Skeletal muscle satellite cell (primary cell): ENCODE data around the gene CCDC178.
"Not testable (repeated sequence)": the region's sequence is repeated elsewhere in the genome, so short reads cannot be mapped to it uniquely, and the experiment has no call there.

Experiments
- H3K27me3 ChIP-seq: 2 replicates; pipeline ENCODE4 v1.7.0; 2013; ENCODE audit warnings: low read length; ENCODE audit not compliant: control insufficient read depth, insufficient read depth
- H3K36me3 ChIP-seq: 2 replicates; pipeline ENCODE4 v1.7.0; 2013; ENCODE audit warnings: mild to moderate bottlenecking, control low read depth, low read length; ENCODE audit not compliant: insufficient read depth
- H3K4me1 ChIP-seq: 2 replicates; pipeline ENCODE4 v1.7.0; 2013; ENCODE audit warnings: low read length; ENCODE audit not compliant: control insufficient read depth, insufficient read depth
- H3K4me2 ChIP-seq: 2 replicates; pipeline ENCODE4 v1.7.0; 2013; ENCODE audit warnings: mild to moderate bottlenecking, low read length
- H3K4me3 ChIP-seq: 2 replicates; pipeline ENCODE4 v1.7.0; 2013; ENCODE audit warnings: low read length
- H3K9ac ChIP-seq: 2 replicates; pipeline ENCODE4 v1.7.0; 2013; ENCODE audit warnings: mild to moderate bottlenecking, low read depth, low read length, moderate library complexity
- H3K9me3 ChIP-seq: replicated peaks from 2 replicates; pipeline ENCODE4 v1.7.0; 2013; ENCODE audit warnings: mild to moderate bottlenecking, control low read depth, low read length

The CCDC178 gene

GRCh38 chr18:33205777-33206176 lies 234.7 kb downstream of the CCDC178 start:
- no peaks in the 10 kb centered on the region for H3K27me3 ChIP-seq
- H3K36me3 ChIP-seq: no peaks in the 10 kb centered on the region
- no peaks in the 10 kb centered on the region for H3K9me3 ChIP-seq
- no peaks in the 10 kb centered on the region for H3K4me1 ChIP-seq
- no peak overlapping the region for H3K4me3 ChIP-seq
- H3K4me2 ChIP-seq: no peak overlapping the region
- no peak overlapping the region for H3K9ac ChIP-seq

DNA sequence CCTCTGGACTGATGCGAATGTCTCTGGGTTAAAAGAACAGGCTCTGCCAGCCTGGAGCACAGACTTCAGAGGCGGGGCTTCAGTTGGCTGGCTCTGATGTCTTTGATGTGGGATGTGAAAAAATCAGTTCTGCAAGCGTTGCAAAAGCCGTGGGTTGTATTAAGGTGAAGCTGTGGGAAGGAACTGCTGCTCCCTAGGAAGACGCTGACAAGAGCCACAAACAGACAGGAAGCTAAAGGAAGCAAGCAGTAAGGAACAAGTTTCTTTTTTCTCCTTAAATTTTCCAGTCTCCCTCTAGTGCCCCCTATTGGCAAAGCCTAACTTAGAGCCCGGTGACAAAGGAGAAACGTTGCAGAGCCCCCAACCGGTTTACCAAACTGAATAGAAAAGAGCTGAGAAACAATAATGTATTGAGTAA lies 239.0 kb downstream of the CCDC178 start:
- Histone ChIP-seq H3K4me2 (no peak overlapping the region), H3K27me3 (no peaks in the 10 kb centered on the region), H3K4me3 (no peak overlapping the region), H3K9ac (no peak overlapping the region), H3K9me3 (no peaks in the 10 kb centered on the region), H3K4me1 (no peaks in the 10 kb centered on the region), H3K36me3 (no peaks in the 10 kb centered on the region)

DNA sequence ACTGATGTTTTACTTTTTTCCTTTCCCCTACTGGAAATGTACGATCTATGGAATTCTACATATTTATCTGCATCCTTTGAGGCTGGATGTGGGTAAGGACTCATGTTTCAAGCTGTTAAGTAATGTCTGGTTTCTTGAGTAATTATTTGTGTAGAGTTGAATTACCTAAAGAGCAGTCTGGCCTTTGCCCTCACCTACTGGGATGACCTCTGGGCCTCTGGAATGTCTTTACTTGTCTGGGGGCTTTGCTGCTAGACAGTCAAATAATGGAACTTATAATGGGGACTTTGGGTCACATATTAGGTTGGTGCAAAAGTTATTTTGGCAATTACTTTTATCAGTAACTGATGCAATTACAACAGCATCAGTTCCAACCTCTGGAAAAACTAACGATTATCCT lies 244.7 kb downstream of the CCDC178 start:
- H3K9me3 ChIP-seq: no peaks in the 10 kb centered on the region
- H3K9ac ChIP-seq: no peak overlapping the region
- no peaks in the 10 kb centered on the region for H3K36me3 ChIP-seq
- no peaks in the 10 kb centered on the region for H3K4me1 ChIP-seq
- H3K4me3 ChIP-seq: no peak overlapping the region
- no peak overlapping the region for H3K4me2 ChIP-seq
- H3K27me3 ChIP-seq: no peaks in the 10 kb centered on the region

- H3K27me3 ChIP-seq: no peaks in the 10 kb centered on the region
Measured at GRCh38 chr18:33194793-33195192, 245.7 kb downstream of the CCDC178 start.

GRCh38 chr18:33184958-33185357 lies 255.6 kb downstream of the CCDC178 start:
- Histone ChIP-seq H3K36me3 (no peaks in the 10 kb centered on the region), H3K9ac (no peak overlapping the region), H3K4me3 (no peak overlapping the region), H3K27me3 (no peaks in the 10 kb centered on the region), H3K9me3 (no peaks in the 10 kb centered on the region), H3K4me1 (no peaks in the 10 kb centered on the region), H3K4me2 (no peak overlapping the region)

More at GRCh38 chr18:33194793-33195192, 245.7 kb downstream of the CCDC178 start:
- H3K36me3 ChIP-seq: no peaks in the 10 kb centered on the region
- H3K9ac ChIP-seq: no peak overlapping the region
- H3K4me2 ChIP-seq: no peak overlapping the region
- no peaks in the 10 kb centered on the region for H3K9me3 ChIP-seq
- H3K4me3 ChIP-seq: no peak overlapping the region
- H3K4me1 ChIP-seq: no peaks in the 10 kb centered on the region

GRCh38 chr18:33184175-33184574 lies 256.3 kb downstream of the CCDC178 start:
- Histone ChIP-seq H3K4me3 (no peak overlapping the region), H3K4me2 (no peak overlapping the region), H3K36me3 (no peaks in the 10 kb centered on the region), H3K27me3 (no peaks in the 10 kb centered on the region), H3K9ac (no peak overlapping the region), H3K4me1 (no peaks in the 10 kb centered on the region), H3K9me3 (no peaks in the 10 kb centered on the region)

DNA sequence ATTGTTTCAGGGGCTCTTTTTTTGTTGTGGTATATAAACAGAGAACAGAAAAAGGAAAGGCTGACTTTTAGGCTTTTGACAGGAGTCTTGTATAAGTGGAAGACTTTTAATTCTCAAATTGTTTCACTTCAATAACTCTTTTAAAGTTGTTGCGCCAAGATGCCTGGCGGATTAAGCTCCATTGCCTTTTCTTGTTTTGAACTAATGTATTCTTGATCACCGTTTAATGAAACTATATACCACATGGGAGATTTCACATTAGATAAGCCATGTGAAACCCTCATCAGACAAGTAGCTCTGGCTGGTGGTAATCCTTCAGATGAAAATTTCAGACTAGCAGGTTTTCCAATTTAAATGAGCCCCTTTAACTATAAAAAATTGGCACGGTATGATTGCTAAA lies 257.4 kb downstream of the CCDC178 start:
- Histone ChIP-seq H3K9ac (no peak overlapping the region), H3K9me3 (no peaks in the 10 kb centered on the region), H3K4me3 (no peak overlapping the region)

GRCh38 chr18:33181016-33181415 lies 259.5 kb downstream of the CCDC178 start:
- Histone ChIP-seq H3K9ac (no peak overlapping the region), H3K36me3 (no peaks in the 10 kb centered on the region), H3K4me3 (no peak overlapping the region), H3K27me3 (no peaks in the 10 kb centered on the region), H3K4me1 (no peaks in the 10 kb centered on the region), H3K4me2 (no peak overlapping the region), H3K9me3 (no peaks in the 10 kb centered on the region)

More for the DNA sequence above, 257.4 kb downstream of the CCDC178 start:
- H3K4me2 ChIP-seq: no peak overlapping the region
- no peaks in the 10 kb centered on the region for H3K36me3 ChIP-seq
- H3K27me3 ChIP-seq: no peaks in the 10 kb centered on the region
- H3K4me1 ChIP-seq: no peaks in the 10 kb centered on the region

DNA sequence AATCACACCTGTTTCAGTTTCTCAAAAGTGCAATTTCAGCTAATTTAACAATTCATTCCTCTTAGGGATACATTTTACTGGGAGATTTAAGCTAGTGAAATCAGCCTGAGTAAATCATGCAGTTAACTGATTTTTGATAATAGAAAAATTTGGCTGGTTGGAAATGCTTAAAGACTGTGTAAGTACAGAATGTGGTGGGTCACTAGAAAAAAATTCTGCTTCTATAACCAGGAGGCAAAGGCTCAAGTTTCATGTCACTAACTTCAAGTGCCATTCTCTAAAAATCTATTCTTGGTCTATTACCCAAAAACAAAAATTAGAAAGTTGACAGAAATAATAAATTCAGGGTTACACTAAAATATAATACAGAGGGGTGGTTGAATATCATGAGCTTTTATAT lies 271.3 kb downstream of the CCDC178 start:
- no peak overlapping the region for H3K4me3 ChIP-seq
- no peaks in the 10 kb centered on the region for H3K9me3 ChIP-seq
- no peak overlapping the region for H3K9ac ChIP-seq
- no peaks in the 10 kb centered on the region for H3K27me3 ChIP-seq
- H3K4me2 ChIP-seq: no peak overlapping the region
- no peaks in the 10 kb centered on the region for H3K36me3 ChIP-seq
- H3K4me1 ChIP-seq: no peaks in the 10 kb centered on the region

DNA sequence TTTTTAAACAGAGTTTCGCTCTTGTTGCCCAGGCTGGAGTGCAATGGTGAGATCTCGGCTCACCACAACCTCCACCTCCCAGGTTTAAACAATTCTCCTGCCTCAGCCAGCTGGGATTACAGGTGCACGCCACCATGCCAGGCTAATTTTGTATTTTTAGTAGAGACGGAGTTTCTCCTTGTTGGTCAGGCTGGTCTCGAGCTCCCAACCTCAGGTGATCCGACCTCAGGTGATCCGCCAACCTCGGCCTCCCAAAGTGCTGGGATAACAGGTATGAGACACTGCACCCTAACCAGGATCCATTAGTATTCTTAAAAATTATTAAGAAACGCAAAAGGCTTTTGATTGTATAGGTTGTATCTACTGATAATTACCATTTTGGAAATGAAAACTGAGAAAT lies 276.4 kb downstream of the CCDC178 start:
- not testable (repeated sequence) for H3K27me3 ChIP-seq, H3K36me3 ChIP-seq, H3K9me3 ChIP-seq, H3K4me2 ChIP-seq, H3K9ac ChIP-seq, H3K4me1 ChIP-seq, H3K4me3 ChIP-seq

GRCh38 chr18:33161131-33161530 lies 279.4 kb downstream of the CCDC178 start:
- Histone ChIP-seq H3K9me3 (no peaks in the 10 kb centered on the region), H3K4me1 (no peaks in the 10 kb centered on the region), H3K9ac (no peak overlapping the region), H3K4me2 (no peak overlapping the region), H3K27me3 (no peaks in the 10 kb centered on the region), H3K36me3 (no peaks in the 10 kb centered on the region), H3K4me3 (no peak overlapping the region)

GRCh38 chr18:33159151-33159550 lies 281.4 kb downstream of the CCDC178 start:
- Histone ChIP-seq H3K27me3 (no peaks in the 10 kb centered on the region), H3K4me1 (no peaks in the 10 kb centered on the region), H3K36me3 (no peaks in the 10 kb centered on the region), H3K9ac (no peak overlapping the region), H3K9me3 (no peaks in the 10 kb centered on the region), H3K4me2 (no peak overlapping the region), H3K4me3 (no peak overlapping the region)
